ENCODE data around the gene TTC28. TPM values are rescaled to one million over a fixed set of nuclear protein-coding genes. Genes with fewer than 3 reads are reported as not detected.

TTC28 gene
- total RNA-seq, 2 donors from 2014 or later, result 94.2 to 170 TPM

DNA sequence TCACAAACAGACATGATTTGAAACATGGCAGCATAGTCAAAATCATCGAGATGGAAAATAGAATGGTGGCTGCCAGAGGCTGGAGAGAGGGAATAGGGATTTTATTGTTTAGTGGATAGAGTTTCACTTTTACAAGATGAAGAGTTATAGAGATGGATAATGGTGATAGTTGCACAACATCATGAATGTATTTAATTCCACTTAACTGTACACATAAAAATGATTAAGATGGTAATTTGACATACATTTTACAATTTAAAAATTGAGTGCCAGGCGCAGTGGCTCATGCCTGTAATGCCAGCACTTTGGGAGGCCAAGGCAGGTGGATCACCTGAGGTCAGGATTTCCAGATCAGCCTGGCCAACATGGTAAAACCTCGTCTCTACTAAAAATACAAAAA, 21.2 kb downstream of the TTC28 start:
- Histone ChIP-seq H3K4me3 (no peak overlapping the region), H3K27me3 (replicated peaks; ENCODE audit: insufficient read depth) (no peaks in the 10 kb centered on the region), H3K4me1 (ENCODE audit: control insufficient read depth in 1 of 2, low read depth in 2 of 2) (no peaks in the 10 kb centered on the region), H3K36me3 (no peaks in the 10 kb centered on the region), H3K27ac (no peak overlapping the region), H3K9me3 (no peaks in the 10 kb centered on the region)
- TF ChIP-seq, protein P1, sequence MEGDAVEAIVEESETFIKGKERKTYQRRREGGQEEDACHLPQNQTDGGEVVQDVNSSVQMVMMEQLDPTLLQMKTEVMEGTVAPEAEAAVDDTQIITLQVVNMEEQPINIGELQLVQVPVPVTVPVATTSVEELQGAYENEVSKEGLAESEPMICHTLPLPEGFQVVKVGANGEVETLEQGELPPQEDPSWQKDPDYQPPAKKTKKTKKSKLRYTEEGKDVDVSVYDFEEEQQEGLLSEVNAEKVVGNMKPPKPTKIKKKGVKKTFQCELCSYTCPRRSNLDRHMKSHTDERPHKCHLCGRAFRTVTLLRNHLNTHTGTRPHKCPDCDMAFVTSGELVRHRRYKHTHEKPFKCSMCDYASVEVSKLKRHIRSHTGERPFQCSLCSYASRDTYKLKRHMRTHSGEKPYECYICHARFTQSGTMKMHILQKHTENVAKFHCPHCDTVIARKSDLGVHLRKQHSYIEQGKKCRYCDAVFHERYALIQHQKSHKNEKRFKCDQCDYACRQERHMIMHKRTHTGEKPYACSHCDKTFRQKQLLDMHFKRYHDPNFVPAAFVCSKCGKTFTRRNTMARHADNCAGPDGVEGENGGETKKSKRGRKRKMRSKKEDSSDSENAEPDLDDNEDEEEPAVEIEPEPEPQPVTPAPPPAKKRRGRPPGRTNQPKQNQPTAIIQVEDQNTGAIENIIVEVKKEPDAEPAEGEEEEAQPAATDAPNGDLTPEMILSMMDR (IDR thresholded peaks at IDR 0.05), result no peak
- ATAC-seq (ENCODE audit: insufficient number of reproducible peaks, low FRiP score, low read depth) (no peak), DNase-seq (ENCODE audit: low spot score) (no peak)

DNA sequence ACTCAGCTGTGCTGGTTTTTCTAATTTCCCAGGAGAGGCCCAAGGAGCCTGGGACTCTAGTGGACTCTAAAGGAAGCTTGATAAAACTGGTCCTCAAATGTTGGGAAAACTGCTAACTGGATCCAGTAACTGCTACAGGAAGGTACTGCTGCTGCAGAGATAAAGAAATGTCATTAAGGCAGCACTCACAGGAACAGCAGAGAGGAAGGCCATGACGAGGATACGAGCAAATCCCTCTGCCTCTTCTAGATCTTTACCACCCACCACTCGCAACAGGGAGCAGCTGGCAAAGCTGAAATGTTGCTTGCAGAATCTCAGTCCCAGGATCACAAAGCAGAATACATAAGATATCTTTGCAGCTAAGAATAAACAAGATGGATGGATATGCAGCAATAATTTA, 23.5 kb downstream of the TTC28 start:
- no peak for DNase-seq (ENCODE audit: low spot score)
- no peaks in the 10 kb centered on the region for H3K9me3 ChIP-seq
- H3K36me3 ChIP-seq, result no peaks in the 10 kb centered on the region
- no peaks in the 10 kb centered on the region for H3K4me1 ChIP-seq (ENCODE audit: control insufficient read depth in 1 of 2, low read depth in 2 of 2)
- no peak overlapping the region for H3K4me3 ChIP-seq
- TF ChIP-seq, protein P1 (IDR thresholded peaks at IDR 0.05), result no peak
- no peaks in the 10 kb centered on the region for H3K27me3 ChIP-seq (replicated peaks; ENCODE audit: insufficient read depth)
- ATAC-seq (ENCODE audit: insufficient number of reproducible peaks, low FRiP score, low read depth), result no peak
- no peak overlapping the region for H3K27ac ChIP-seq

- Histone ChIP-seq H3K4me1 (ENCODE audit: control insufficient read depth in 1 of 2, low read depth in 2 of 2) (no peaks in the 10 kb centered on the region), H3K9me3 (no peaks in the 10 kb centered on the region), H3K4me3 (no peak overlapping the region), H3K27ac (no peak overlapping the region), H3K36me3 (no peaks in the 10 kb centered on the region), H3K27me3 (replicated peaks; ENCODE audit: insufficient read depth) (no peaks in the 10 kb centered on the region)
- ATAC-seq (ENCODE audit: insufficient number of reproducible peaks, low FRiP score, low read depth) (no peak), DNase-seq (ENCODE audit: low spot score) (no peak)
- TF ChIP-seq, protein P1 (IDR thresholded peaks at IDR 0.05), result no peak
Observed at GRCh38 chr22:28650463-28650862, 29.2 kb downstream of the TTC28 start.

DNA sequence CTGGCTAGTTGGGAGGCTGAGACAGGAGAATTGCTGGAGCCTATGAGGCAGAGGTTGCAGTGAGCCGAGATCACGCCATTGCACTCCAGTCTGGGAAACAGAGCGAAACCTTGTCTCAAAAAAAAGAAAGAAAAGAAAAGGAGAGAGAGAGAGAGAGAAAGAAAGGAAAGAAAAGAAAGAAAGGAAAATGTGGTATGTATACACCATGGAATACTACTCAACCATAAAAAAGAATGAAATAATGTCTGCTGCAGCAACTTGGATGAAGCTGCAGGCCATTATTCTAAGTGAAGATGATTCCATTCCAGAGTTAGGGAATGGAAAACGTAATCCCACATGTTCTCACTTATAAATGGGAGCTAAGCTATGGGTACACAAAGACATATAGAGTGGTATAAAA, 30.8 kb downstream of the TTC28 start:
- TF ChIP-seq, protein P1 (IDR thresholded peaks at IDR 0.05), result no peak
- no peaks in the 10 kb centered on the region for H3K4me1 ChIP-seq (ENCODE audit: control insufficient read depth in 1 of 2, low read depth in 2 of 2)
- no peak overlapping the region for H3K4me3 ChIP-seq
- no peaks in the 10 kb centered on the region for H3K36me3 ChIP-seq
- H3K9me3 ChIP-seq, result no peaks in the 10 kb centered on the region
- no peak for DNase-seq (ENCODE audit: low spot score)
- no peak overlapping the region for H3K27ac ChIP-seq
- H3K27me3 ChIP-seq (replicated peaks; ENCODE audit: insufficient read depth), result no peaks in the 10 kb centered on the region
- ATAC-seq (ENCODE audit: insufficient number of reproducible peaks, low FRiP score, low read depth), result no peak

GRCh38 chr22:28647216-28647615, 32.4 kb downstream of the TTC28 start:
- Histone ChIP-seq H3K36me3 (no peaks in the 10 kb centered on the region), H3K4me3 (no peak overlapping the region), H3K9me3 (no peaks in the 10 kb centered on the region), H3K27ac (no peak overlapping the region), H3K4me1 (ENCODE audit: control insufficient read depth in 1 of 2, low read depth in 2 of 2) (no peaks in the 10 kb centered on the region), H3K27me3 (replicated peaks; ENCODE audit: insufficient read depth) (no peaks in the 10 kb centered on the region)
- DNase-seq (ENCODE audit: low spot score) (no peak), ATAC-seq (ENCODE audit: insufficient number of reproducible peaks, low FRiP score, low read depth) (no peak)
- TF ChIP-seq, protein P1 (IDR thresholded peaks at IDR 0.05), result no peak

Measured in thoracic aorta (tissue), 2 donors.